ENCODE results near the gene SPSB3. TPM values are rescaled to one million over a fixed set of nuclear protein-coding genes. Genes with fewer than 3 reads are reported as not detected.
"Not testable (repeated sequence)": the region's sequence is repeated elsewhere in the genome, so short reads cannot be mapped to it uniquely, and the experiment has no call there.

SPSB3 gene
- total RNA-seq, 2 experiments from 2014 or later = 31.1 to 33.0 TPM

DNA sequence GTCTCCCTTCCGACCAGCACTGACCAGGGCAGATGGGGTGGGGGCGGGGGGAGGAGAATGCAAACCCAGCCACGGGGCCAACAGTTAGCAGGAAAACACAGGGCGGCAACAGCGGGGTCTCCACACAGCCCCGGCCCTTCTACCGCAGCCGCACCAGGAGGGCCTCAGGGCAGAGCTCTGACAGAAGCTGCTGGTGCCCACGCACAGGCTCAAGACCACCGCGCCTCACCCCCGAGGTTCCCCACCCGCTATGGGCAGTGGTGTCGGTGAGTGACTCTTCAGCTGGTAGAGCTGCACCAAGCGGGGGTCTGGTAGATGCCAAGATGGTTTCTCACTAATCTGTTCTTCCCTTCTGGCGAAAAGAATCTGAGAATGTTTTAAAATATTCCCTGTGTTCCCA lies 28.2 kb upstream of the SPSB3 start:
- H3K27ac Mint-ChIP-seq = no peak overlapping the region
- no peaks in the 10 kb centered on the region for H3K27me3 Mint-ChIP-seq (ENCODE audit: low read depth)
- CTCF ChIA-PET = interaction anchor here (1.4 kb wide), 1 partner anchor 14 kb away, joined by 3 read pairs; no protein-coding TSS in a partner anchor
- H3K36me3 Mint-ChIP-seq (ENCODE audit: low read depth) = peaks cover 35% of the 10 kb centered on the region
- H3K4me3 Mint-ChIP-seq = no peak overlapping the region
- peaks cover 5% of the 10 kb centered on the region for H3K4me1 Mint-ChIP-seq (ENCODE audit: low read depth)
- ATAC-seq (no peak), DNase-seq (no peak)
- POLR2A ChIA-PET = no interaction called here
- no peaks in the 10 kb centered on the region for H3K9me3 Mint-ChIP-seq (ENCODE audit: insufficient read depth)

DNA sequence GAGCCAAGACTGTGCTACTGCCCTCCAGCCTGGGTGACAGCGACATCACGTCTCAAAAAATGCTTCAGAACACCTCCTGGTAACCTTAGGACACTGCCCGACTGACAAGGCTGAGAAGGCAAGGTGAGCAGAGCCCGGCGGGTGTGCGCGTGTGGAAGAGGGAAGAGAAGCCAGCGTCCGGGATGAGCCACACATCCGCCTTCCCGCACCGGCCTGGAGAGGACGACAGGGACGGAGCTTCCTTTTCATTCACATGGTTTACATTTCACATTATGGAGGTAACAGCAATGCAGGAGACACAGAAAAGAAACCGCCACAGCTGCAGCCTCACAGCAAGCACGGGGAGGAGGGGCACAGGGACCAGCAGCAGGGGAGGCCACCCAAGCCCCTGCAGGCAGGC lies 27.7 kb upstream of the SPSB3 start:
- Mint-ChIP-seq H3K36me3 (ENCODE audit: low read depth) (peaks cover 33% of the 10 kb centered on the region), H3K4me1 (ENCODE audit: low read depth) (peaks cover 5% of the 10 kb centered on the region), H3K4me3 (no peak overlapping the region), H3K27me3 (ENCODE audit: low read depth) (no peaks in the 10 kb centered on the region), H3K27ac (no peak overlapping the region), H3K9me3 (ENCODE audit: insufficient read depth) (no peaks in the 10 kb centered on the region)
- no peak for ATAC-seq
- ChIA-PET POLR2A (no interaction called here), CTCF (no interaction called here)
- no peak for DNase-seq

DNA sequence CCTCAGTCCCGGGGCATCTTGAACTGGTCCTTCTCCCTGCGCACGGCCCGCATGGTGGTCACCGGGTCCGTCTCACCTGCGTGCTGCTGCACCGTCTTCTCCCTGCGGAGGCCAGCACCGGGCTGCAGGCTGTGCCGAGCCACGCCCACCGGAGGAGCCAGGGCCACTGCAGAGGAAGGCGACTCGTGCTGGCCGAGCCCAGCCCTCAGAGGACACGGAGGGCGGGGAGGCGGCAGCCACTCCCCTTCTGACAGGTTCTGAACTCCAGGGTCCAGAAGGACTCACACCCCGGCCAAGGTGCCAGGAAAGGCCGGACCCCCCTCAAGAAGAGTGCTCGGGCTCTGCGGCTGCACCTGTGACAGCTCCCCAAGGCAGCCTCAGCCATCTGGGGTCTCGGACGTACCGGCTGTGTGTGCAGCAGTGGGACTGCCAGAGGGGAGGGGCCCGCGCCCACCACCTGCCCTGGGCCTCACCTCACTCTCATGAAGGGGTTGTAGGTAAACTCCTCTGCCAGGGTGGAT lies 27.0 kb upstream of the SPSB3 start:
- POLR2A ChIA-PET = interaction anchor here (0.5 kb wide), 1 partner anchor 389 kb away, joined by 3 read pairs; the partner anchor contains the start of gene UQCC4
- CTCF ChIA-PET = no interaction called here
- DNase-seq (no peak), ATAC-seq (no peak)
- H3K27ac Mint-ChIP-seq = no peak overlapping the region
- H3K27me3 Mint-ChIP-seq (ENCODE audit: low read depth) = no peaks in the 10 kb centered on the region
- H3K36me3 Mint-ChIP-seq (ENCODE audit: low read depth) = peaks cover 30% of the 10 kb centered on the region
- no peak overlapping the region for H3K4me3 Mint-ChIP-seq
- no peaks in the 10 kb centered on the region for H3K9me3 Mint-ChIP-seq (ENCODE audit: insufficient read depth)
- H3K4me1 Mint-ChIP-seq (ENCODE audit: low read depth) = peaks cover 5% of the 10 kb centered on the region

DNA sequence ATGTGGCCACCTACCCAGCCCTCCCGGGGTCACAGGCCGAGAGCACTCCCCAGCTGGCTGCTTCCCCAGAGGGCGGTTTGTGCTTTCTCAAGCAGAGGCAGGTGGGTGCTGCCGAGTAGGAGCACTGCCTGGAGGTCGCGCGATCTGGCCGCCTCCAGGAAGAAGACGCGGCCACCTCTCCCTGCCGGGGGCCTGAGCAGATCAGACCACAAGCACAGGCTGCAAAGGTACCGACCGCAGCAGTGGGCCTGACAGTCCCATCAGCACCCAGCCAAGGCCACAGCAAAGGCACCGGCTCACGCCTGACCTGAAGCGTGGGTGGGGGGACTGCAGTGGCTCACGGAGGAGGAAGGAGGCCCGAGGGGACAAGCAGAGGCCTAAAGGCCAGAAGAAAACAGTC lies 26.3 kb upstream of the SPSB3 start:
- Mint-ChIP-seq H3K27me3 (ENCODE audit: low read depth) (no peaks in the 10 kb centered on the region), H3K9me3 (ENCODE audit: insufficient read depth) (no peaks in the 10 kb centered on the region), H3K36me3 (ENCODE audit: low read depth) (peaks cover 28% of the 10 kb centered on the region), H3K4me3 (no peak overlapping the region), H3K27ac (no peak overlapping the region), H3K4me1 (ENCODE audit: low read depth) (peaks cover 5% of the 10 kb centered on the region)
- ChIA-PET CTCF (no interaction called here), POLR2A (interaction anchor here (0.5 kb wide), 1 partner anchor 388 kb away, joined by 3 read pairs; the partner anchor contains the start of gene UQCC4)
- no peak for ATAC-seq
- DNase-seq = no peak

DNA sequence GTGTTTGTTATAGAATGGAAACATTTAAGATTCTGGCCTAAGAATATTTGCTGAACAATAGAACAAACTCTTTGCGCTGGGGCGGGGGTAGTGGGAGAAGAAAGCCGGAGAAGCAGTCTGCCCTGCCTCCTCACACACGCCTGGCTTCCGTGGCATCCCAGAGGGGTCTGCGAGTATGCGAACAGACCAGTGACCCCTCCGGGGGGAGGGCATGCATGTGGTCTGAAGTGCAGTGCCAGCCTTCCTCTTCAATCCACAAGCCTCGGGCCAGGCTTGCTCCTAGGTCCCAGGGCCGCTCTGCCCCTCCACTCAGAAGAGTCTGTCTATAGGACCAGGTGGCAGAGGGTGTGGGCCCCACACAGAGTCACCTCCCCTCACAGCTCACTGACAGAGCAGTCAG lies 25.3 kb upstream of the SPSB3 start:
- H3K4me3 Mint-ChIP-seq = no peak overlapping the region

DNA sequence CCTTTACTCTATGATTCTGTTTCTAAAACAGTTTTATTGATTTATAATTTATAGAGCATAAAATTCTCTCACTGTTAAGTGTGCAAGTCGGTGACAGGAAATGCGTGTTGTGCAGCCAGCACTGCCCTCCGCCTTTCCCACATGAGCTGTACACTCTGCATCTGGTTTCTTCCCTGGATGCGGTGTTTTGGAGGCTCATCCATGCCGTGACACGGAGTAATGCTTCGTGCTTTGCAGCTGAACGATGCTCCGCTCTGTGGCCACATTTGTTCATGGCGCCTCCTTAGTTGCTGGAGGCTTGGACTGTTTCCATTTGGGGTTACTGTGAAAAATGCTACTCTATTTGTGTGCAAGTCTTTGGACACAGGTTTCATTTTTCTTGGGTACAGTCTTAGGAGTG lies 18.3 kb upstream of the SPSB3 start:
- no peak overlapping the region for H3K27ac Mint-ChIP-seq

More for the DNA sequence above, 25.3 kb upstream of the SPSB3 start:
- H3K9me3 Mint-ChIP-seq (ENCODE audit: insufficient read depth) = no peaks in the 10 kb centered on the region
- no peak for DNase-seq
- H3K36me3 Mint-ChIP-seq (ENCODE audit: low read depth) = peaks cover 22% of the 10 kb centered on the region
- no peaks in the 10 kb centered on the region for H3K27me3 Mint-ChIP-seq (ENCODE audit: low read depth)
- ATAC-seq = no peak
- no peak overlapping the region for H3K27ac Mint-ChIP-seq
- POLR2A ChIA-PET = interaction anchor here (0.6 kb wide), 1 partner anchor 36 kb away, joined by 3 read pairs; no protein-coding TSS in a partner anchor
- CTCF ChIA-PET = no interaction called here
- no peaks in the 10 kb centered on the region for H3K4me1 Mint-ChIP-seq (ENCODE audit: low read depth)

DNA sequence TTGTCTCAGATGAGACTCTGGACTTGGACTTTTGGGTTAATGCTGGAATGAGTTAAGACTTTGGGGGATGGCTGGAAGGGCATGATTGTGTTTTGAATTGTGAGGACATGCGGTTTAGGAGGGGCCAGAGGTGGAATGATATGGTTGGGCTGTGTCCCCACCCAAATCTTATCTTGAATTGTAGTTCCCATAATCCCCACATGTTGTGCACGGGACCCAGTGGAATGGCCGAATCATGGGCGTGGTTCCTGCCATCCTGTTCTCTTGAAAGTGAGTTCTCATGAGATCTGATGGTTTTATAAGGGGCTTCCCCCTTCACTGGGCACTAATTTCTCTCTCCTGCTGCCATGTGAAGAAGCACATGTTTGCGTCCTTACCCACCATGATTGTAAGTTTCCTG lies 16.9 kb upstream of the SPSB3 start:
- H3K27me3 Mint-ChIP-seq (ENCODE audit: low read depth); H3K4me1 Mint-ChIP-seq (ENCODE audit: low read depth); CTCF ChIA-PET; DNase-seq; ATAC-seq; H3K4me3 Mint-ChIP-seq; H3K27ac Mint-ChIP-seq; POLR2A ChIA-PET: not testable (repeated sequence)
- Mint-ChIP-seq H3K9me3 (ENCODE audit: insufficient read depth) (peaks cover 17% of the 10 kb centered on the region), H3K36me3 (ENCODE audit: low read depth) (peaks cover 17% of the 10 kb centered on the region)

More for the DNA sequence above, 18.3 kb upstream of the SPSB3 start:
- peaks cover 20% of the 10 kb centered on the region for H3K36me3 Mint-ChIP-seq (ENCODE audit: low read depth)
- no peak for ATAC-seq
- POLR2A ChIA-PET = no interaction called here
- no peaks in the 10 kb centered on the region for H3K4me1 Mint-ChIP-seq (ENCODE audit: low read depth)
- H3K4me3 Mint-ChIP-seq = no peak overlapping the region
- H3K9me3 Mint-ChIP-seq (ENCODE audit: insufficient read depth) = peaks cover 17% of the 10 kb centered on the region
- no peak for DNase-seq
- H3K27me3 Mint-ChIP-seq (ENCODE audit: low read depth) = no peaks in the 10 kb centered on the region
- CTCF ChIA-PET = no interaction called here

DNA sequence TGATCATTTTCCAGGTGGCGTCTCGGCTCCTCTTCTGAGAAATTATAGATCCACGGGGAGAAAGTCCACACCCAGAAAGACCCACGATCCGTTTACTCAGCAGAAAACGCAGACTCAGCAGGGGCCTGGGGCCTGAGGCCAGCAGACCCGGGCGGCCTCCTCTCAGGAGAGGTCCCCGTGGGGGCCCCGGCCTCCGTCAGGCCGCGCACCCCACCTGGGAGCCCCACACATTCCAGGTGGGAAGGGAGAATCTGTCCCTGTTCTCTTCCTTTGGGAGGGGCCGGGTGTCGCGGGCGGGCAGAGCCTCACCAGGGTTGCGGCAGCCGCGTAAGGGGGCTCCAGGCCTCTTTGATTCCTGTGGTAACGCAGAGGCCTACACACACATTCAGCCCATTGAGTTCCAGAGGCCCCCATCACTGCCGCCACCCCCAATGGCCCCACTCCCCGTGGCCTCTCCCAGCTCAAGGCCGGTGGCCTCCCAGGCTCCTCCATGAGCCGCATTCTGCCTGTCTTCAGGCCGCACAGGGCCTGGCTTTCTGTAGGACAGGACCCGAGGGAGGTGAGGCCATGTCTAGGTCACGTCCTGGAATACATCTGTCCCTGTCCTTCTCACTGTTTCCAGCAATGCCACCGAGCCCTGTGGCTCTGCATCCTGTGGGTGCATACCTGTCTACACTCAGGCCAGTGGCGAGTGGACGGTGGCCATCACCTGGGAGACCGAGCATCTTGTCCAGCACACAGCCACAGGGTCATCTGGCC lies 12.7 kb upstream of the SPSB3 start:
- ChIA-PET POLR2A (no interaction called here), CTCF (no interaction called here)
- ATAC-seq (no peak), DNase-seq (no peak)
- no peaks in the 10 kb centered on the region for H3K4me1 Mint-ChIP-seq (ENCODE audit: low read depth)
- H3K4me3 Mint-ChIP-seq = no peak overlapping the region
- H3K36me3 Mint-ChIP-seq (ENCODE audit: low read depth) = peaks cover 17% of the 10 kb centered on the region
- no peak overlapping the region for H3K27ac Mint-ChIP-seq
- H3K27me3 Mint-ChIP-seq (ENCODE audit: low read depth) = no peaks in the 10 kb centered on the region
- peaks cover 17% of the 10 kb centered on the region for H3K9me3 Mint-ChIP-seq (ENCODE audit: insufficient read depth)

DNA sequence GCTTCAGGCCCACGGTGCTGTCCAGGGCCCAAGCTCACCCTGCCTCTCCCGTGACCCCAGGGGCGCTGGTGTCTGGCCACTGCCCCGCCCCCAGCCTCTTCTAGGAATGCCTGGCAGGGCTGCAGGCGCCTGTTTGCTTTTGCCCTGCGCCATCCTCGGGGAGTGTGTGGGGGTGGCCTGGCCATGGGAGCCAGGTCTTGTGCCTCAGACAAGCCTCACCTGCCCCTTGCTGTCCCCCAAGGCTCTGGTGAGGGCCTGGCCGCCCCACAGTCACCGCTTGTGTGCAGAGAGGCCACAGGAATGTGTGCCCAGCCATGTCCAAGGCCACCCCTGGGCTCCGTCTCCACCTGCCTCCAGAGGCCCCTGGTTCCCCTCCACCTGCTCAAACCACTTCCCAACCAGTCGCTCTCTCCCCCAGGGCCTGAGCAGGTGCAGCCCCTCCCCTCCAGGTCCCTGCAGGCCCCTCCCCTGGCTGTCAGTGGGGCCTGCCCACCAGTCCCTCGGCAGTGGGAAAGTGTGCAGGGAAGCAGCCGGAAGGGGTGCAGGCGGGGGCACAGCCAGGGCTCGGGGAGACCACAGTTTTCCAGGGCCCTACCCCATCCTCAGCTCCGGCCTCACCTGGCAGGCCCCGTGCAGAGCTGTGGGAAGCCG lies 12.0 kb upstream of the SPSB3 start:
- CTCF ChIA-PET = no interaction called here
- Mint-ChIP-seq H3K9me3 (ENCODE audit: insufficient read depth) (peaks cover 10% of the 10 kb centered on the region), H3K27ac (no peak overlapping the region), H3K4me1 (ENCODE audit: low read depth) (no peaks in the 10 kb centered on the region), H3K27me3 (ENCODE audit: low read depth) (no peaks in the 10 kb centered on the region), H3K36me3 (ENCODE audit: low read depth) (peaks cover 10% of the 10 kb centered on the region), H3K4me3 (no peak overlapping the region)
- POLR2A ChIA-PET = no interaction called here
- DNase-seq = no peak
- ATAC-seq = no peak

DNA sequence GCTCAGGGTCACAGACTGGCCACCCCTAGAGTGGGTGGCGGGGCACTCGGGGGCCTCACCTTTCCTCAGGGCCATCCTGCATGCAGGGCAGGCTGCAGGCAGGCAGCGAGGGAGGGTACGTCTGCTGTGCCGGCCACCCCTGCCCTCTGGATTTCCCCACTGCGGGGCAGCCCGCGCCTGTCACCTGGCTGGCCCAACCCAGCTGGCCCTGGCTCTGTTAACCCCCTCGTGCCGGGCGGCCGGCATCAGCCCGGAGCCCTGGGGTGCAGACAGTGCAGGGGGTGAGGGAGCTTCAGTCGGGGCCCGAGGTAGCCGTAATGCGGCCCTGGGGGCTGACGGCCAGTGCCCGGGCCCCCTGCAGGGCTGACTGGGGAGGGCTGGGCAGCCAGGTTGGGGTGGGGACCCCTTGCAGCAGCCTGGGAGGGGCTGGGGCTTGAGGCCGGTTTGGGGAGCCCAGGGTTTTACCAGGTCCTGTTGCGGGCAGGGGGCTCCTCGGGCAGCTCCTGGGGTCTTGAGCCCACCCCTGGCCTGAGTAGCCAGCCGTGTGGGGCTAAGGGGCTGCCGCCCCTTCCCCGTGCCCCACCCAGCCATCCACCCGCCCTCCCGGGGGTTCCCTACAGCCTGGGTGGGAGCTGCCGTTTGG lies 11.3 kb upstream of the SPSB3 start, which contains the start of gene IGFALS:
Gene IGFALS (minus strand): TSS at position 128 of the 643 bp plus-strand sequence. CDS start 53 bp downstream, at position 75.
- no peaks in the 10 kb centered on the region for H3K4me1 Mint-ChIP-seq (ENCODE audit: low read depth)
- H3K9me3 Mint-ChIP-seq (ENCODE audit: insufficient read depth) = peaks cover 6% of the 10 kb centered on the region
- no peaks in the 10 kb centered on the region for H3K27me3 Mint-ChIP-seq (ENCODE audit: low read depth)
- no peak within 1 kb of the TSS for H3K4me3 Mint-ChIP-seq
- ChIA-PET POLR2A (no interaction called here), CTCF (no interaction called here)
- peaks cover 9% of the 10 kb centered on the region for H3K36me3 Mint-ChIP-seq (ENCODE audit: low read depth)
- no peak for DNase-seq
- no peak for ATAC-seq
- no peak within 1 kb of the TSS for H3K27ac Mint-ChIP-seq

DNA sequence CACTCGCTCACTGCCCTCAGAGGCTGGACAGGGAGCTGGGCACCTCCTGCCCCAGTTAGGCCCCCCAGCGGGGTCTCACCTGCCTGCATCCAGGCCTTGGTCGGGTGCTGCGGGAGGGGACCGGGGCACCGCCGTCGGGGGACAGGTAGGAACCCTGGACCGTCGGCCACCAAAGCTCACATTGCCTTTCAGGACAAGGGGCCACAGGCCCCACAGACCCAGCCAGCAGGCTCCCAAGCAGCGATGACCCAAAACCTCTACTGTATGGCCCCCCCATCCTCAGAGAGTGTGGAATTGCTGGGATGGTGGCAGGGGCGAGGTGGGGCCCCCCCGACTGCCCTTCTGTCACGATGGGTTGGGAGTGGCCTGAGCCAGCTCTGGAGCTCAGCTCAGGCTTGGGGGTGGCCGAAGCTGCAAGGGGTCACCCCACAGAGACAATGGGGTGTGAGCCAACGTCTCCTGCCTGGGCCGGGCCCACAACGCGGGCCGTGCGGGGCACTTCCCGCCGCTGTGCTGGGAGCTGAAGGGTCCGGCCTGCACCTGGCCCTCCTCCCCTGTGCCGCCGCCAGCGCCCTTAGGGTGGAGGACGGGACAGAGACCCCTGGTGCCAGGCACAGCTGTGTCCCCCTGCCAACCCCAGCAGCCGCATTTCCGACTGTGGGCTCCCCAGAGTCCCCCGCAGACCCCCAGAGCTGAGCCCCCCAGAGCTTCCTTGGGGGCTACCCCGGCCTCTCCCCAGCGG lies 10.6 kb upstream of the SPSB3 start:
- Mint-ChIP-seq H3K36me3 (ENCODE audit: low read depth) (peaks cover 9% of the 10 kb centered on the region), H3K4me3 (no peak overlapping the region), H3K27ac (no peak overlapping the region), H3K4me1 (ENCODE audit: low read depth) (no peaks in the 10 kb centered on the region), H3K27me3 (ENCODE audit: low read depth) (no peaks in the 10 kb centered on the region), H3K9me3 (ENCODE audit: insufficient read depth) (peaks cover 6% of the 10 kb centered on the region)
- ATAC-seq (no peak), DNase-seq (no peak)
- CTCF ChIA-PET = no interaction called here
- POLR2A ChIA-PET = no interaction called here
